NCI-H2081 (cell line): ENCODE results near the gene MLANA.

Experiments used
- DNase-seq, 2 experiments: peaks; one replicate each; lab custom pipeline; 2025; lab: John Stamatoyannopoulos, UW

Gene MLANA

DNA sequence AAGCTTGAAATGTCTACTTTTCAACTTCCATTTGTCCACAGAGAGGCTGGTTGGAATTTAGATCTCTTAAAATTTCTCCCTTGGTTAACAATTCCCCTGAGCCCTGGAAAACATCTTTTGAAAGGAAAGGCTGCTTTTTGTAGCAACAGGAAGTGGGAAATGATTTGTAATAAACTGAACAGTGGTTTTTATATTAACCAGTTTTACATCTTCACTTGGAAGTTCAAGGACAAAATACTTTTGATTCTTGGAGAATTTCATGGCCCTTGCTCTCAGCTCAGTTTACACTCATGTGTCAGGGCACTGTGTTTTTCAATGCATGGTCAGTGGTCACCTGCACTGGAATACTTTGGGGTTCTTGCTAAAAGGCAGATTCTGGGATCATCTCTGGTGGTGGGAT lies 9.9 kb downstream of the MLANA start:
- DNase-seq: no peak

DNA sequence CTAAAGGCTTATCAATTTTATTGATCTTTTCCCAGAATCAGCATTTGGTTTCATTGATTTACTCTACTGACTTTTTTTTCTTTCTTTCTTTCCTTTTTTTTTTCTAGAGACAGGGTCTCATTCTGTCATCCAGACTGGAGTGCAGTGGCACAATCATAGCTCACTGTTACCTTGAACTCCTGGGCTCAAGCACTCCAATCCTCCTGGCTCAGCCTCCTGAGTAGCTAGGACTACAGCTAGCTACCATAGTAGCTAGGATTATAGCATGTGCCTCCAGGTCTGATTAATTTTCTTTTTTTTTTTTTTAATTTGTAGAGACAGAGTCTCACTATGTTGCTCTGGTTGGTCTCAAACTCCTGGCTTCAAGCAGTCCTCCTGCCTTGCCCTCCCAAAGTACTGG lies 11.7 kb downstream of the MLANA start:
- DNase-seq: no peak

DNA sequence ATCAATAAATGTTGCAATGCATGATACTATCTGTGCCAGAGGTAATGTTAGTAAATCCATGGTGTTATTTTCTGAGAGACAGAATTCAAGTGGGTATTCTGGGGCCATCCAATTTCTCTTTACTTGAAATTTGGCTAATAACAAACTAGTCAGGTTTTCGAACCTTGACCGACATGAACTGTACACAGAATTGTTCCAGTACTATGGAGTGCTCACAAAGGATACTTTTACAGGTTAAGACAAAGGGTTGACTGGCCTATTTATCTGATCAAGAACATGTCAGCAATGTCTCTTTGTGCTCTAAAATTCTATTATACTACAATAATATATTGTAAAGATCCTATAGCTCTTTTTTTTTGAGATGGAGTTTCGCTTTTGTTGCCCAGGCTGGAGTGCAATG lies 18.2 kb downstream of the MLANA start:
- no peak for DNase-seq

DNA sequence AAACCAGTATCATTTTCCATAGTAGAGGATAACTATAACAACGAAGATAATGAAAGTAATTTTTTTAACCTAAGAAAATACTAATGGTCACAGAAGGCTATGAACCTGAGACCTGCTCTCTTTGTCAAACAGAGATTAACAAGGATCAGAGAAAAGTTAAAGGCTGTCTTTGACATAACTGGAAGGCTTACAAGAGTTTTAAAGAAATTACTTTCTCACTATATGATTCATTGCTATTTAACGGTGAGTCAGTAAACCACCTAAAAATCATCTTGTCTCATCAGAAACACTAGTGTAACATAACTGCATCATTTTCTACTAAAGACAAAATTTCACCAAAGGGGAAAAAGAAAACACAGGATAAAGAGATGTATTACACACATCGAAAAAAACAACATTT lies 19.3 kb downstream of the MLANA start:
- no peak for DNase-seq

DNA sequence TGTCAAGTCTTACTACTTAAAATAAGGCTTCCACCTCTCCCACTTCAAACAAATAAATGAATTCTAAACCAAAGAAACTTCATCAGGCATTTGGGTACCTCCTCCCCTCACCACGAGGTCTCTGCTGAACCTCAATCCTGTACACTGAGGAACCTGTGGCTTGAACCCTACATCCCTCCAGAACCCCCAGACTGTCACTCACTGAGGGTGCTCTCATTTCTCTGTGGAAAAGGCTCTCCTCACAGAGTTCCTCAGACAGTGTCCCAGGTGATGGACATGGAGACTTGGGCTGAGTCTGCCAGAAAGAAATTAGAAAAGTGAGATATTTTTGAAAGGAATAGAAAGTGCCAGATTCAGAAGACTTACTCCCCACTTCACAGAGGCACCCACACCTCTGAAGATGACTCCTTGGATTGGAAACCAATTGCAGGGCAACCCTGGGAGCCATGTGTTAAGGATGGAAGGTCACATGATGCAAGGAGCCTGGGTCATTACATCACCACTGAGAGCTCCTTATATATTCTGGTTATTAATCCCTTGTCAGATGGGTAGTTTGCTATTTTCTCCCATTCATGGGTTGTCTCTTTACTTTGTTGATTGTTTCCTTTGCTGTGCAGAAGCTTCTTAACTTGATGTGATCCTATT lies 19.8 kb downstream of the MLANA start:
- no peak for DNase-seq

DNA sequence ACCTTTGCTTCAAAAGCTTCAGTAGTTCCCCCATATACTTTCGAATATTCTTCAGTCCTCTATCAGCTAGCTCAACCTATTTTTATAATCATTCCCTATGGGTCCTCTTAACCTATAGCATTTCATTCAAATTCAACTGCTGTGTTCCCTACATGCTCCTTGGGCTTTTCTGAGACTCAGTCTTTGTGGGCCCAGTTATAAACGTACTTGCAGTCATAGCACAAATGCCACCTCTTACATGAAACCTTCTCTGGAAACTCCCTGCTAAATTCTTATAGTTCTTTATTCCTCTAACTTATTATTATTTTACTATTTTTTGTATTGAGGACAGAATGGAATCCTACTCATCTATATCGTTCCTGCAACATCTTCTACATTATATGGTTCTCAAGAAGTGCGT lies 24.7 kb downstream of the MLANA start:
- no peak for DNase-seq

DNA sequence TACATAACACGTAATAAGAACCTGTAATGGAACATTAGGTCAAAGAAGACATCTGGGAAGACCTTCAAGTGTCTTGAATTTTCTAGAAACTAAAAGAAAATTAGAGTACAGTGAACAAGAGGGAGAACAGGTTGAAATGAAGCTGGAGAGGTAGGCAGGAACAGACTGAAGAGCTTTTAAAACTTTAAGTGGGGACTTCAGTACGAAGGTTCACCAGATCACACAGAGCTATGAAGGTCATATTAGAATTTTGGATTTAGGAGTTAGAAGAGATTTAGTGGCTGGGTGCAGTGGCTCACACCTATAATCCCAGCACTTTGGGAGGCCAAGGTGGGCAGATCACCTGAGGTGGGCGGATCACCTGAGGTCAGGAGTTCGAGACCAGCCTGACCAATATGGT lies 26.6 kb downstream of the MLANA start:
- DNase-seq: no peak

DNA sequence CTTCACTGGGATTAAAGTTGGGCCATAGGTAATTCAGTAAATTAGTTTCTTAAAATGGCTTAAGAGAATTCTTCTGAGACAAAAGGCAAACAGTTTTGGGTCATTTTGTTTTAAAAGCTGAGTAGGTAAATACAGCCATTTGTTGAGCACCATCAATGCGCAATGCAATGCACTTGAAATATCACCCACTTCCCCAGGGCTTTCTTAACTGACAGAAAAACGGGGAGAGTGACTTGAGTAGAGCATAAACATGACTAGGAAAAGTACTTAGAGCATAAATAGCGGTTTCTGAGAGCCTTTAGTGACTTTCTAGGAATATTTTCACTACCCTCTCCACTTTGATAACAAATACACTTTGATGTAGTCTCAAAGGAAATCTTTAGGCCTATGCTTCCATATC lies 27.2 kb downstream of the MLANA start:
- DNase-seq: no peak

DNA sequence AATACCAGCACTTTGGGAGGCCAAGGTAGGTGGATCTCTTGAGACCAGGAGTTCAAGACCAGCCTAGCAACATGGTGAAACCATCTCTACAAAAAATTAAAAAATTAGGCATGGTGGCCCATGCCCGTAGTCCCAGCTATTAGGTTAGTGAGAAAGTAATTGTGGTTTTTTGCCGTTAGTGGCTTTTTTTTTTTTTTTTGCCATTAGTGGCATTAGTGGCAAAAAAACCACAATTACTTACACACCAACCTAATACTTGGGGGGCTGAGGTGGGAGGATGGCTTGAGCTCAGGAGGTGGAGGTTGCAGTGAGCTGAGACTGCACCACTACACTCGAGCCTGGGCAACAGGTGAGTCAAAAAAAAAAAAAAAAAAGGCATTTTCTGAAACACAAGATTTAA lies 27.8 kb downstream of the MLANA start:
- no peak for DNase-seq

DNA sequence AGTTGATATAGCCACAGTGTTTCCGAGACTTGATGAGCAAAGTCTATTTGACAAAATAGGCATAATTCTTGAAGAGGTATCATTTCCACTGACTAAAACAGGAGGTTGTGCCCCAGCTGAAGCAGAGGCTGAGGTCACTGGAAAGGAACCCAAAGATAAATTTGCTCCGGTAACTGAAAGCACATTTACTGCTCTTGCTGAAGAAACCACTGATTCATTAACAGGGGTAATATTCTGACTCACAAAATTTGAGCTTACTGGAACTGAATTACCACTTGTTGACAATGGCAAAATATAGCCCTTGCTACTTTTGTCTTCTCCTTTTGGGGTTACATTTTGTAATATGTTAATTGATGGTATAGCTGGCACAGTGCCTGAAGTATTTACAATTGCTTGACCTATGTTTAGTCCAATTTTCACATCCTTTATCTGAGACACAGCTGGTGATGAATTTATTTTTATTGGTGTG lies 30.2 kb downstream of the MLANA start:
- no peak for DNase-seq

DNA sequence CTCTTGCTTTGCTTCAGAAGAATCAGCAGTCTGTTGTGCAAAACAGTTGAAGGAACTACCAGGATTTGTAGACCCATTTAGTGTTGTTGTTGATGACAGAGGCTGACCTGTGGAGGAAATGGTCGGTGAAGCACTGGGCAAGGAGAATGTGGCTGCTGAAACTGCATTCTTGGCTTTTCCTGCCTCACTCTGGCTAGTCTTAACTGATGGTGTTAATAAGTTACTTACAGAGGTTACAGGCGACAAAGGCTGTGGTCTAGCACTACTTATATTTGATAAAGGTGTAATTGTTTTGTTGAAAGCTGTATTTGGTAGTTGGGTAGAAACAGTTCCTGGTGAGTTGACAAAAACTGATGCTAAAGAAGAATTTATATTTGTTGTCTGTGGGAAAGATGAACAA lies 31.5 kb downstream of the MLANA start:
- no peak for DNase-seq

DNA sequence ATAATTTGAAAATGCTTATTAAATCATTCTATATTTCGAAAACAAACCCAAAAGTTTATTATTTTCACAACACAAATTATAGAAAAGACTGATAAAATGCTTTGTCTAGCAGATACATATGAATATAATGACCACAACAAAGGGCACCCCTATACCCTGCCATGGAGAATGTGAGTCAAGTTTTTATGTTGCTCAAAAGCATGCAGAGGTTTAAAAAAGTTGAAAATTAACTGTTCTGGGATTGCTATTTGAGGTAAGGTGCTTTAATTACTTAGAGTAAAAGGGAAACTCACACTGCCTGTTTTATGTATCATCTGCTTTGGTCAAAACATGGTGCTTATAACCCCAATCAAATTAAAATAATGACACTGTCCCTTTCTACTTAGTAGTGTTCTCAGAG lies 41.0 kb downstream of the MLANA start:
- no peak for DNase-seq

DNA sequence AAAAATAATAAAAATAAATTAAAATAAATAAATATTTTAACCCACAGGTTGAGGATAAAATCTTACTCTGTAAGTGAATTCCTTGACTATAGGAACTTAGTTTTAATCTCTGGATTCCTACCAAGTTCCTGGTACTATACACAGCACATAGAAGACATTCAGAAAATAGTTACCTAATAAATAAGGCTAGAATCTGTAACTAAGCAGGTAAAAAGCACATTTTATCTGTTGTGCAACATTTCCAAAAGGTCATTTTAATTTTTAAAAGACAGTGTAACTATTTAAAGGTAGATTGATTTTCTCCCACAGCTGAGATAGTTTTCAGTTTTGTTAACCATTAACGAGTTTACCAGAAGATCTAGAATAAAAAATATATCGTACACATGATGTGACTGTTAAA lies 47.8 kb downstream of the MLANA start:
- DNase-seq: no peak

DNA sequence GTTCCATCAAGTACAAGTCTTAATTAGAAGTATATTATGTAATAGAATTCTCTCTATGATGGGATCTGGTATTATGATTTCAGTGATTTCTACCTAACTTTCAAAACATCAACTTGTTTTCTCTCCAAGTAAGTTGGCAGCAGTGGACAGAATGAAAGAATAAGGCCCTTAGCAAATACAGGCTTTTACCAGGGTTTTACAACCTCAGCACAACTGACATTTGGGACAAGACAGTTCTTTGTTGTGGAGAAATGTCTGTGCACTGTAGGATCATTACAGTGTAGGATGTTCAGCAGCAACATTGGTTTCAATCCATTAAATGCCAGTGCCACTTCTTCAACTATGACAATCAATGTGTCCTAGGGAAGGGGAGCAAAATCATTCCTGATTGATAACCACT lies 48.8 kb downstream of the MLANA start:
- DNase-seq: no peak

DNA sequence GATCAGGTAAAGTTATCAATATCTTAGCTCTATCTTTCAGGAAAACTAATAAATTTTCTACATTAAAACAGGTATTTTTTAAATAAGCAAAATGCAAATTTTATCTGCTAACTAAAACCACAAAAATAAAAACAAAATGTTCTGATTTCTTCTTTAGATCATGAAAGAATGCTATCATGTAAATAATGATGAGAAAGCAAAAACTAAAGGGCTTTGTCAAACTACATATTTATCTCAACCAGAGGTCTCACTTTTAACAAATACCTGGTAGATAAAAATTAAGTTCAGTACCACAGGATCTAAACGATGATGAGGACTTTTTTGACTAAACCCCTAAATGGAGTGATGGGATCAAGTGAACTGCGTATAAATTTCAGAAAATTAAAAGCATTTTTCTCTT lies 50.5 kb downstream of the MLANA start:
- DNase-seq: no peak

DNA sequence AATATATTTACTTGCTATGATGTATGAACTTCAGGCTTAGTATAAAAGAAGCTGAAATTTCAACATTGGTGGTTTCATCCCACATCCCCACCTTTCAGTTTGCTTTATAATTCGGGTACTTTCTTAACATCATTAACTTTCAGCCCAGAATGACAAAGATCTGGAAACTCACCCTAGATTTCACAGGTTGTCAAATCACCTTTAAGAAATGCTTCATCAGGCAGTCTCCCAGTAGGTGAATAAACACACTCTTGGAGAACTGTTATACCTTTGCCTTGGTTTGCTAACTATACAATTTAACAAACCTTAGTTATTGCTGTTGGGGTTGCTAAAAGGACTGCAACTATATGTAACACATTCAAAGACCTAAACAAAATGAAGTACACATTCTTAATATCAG lies 54.4 kb downstream of the MLANA start:
- no peak for DNase-seq

DNA sequence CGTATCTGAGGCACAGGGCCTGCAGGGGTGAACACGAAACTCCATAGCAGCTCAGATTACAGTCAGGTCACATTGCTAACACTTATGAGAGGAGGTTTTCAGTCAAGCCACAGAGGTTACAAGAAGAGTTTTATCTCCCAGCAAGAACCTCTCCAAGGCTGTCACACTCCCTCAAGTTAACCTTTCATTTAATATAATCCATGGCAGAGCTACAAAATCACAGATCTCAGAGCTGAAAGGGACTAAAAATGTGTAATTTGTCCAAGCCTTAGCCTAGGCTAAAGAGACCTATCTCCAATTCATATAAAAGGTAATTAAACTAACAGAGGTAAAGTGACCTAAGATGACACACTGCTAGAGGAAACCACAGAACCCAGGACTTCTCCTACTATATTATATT lies 57.2 kb downstream of the MLANA start:
- DNase-seq: no peak

DNA sequence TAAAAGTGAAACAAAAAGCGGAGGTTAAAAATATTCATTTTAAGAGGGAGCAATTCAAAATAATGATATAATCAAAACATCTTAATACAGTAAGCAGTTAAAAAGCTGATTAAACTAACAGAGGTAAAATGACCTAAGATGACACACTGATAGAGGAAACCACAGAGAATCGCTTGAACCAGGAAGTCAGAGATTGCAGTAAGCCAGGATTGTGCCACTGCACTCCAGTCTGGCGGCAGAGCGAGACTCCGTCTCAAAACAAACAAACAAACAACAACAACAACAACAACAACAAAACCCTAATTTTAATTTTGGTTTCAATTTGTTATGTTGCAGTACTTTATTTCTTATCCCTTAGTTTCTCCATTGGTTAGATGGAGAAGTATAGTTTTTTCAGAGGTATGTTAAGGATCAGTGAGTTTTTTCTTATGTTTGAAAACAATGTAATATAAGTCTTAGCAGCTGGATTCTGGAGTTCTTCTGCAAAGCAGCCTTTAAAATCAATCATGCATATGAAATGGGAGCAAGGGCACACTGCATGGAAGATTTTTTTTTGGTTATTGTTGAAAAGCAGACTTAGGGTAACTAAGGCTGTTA lies 58.5 kb downstream of the MLANA start:
- DNase-seq: no peak

DNA sequence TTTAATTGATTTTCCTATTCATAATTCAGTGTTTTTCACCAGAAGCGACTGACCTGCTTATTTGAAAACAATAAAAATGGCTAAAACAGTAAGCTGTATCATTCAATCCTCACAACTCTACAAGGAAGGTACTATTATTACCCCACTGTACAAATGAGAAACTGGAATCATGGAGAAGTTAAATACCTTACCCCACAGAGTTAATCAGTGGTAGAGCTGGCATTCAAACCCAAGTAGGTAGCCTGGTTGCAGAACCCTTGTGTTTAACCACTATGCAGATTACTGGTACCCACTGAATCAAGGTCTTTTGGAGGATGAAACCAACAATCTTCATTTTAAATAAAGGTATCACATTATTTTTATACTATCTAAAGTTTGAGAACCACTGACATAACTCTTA lies 59.6 kb downstream of the MLANA start:
- DNase-seq: no peak

DNA sequence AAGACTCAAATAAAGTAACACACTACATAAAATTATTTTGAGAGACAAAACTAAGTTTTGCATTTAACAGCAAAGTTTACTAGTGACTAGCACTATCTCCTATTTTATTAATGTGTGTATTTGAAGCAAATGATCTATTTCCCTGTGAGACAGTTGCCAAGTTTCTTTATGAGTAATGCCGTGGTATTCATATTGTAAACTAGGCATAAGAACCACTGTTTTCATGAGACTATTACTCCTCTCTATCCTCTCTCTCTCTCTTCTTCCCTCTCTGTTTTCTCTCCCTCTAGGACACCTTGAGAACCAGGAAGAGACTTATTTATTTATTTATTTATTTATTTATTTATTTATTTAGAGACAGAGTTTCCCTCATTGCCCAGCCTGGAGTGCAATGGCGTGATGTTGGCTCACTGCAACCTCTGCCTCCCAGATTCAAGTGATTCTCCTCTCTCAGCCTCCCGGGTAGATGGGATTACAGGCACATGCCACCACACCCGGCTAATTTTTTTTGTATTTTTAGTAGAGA lies 61.1 kb downstream of the MLANA start:
- no peak for DNase-seq

DNA sequence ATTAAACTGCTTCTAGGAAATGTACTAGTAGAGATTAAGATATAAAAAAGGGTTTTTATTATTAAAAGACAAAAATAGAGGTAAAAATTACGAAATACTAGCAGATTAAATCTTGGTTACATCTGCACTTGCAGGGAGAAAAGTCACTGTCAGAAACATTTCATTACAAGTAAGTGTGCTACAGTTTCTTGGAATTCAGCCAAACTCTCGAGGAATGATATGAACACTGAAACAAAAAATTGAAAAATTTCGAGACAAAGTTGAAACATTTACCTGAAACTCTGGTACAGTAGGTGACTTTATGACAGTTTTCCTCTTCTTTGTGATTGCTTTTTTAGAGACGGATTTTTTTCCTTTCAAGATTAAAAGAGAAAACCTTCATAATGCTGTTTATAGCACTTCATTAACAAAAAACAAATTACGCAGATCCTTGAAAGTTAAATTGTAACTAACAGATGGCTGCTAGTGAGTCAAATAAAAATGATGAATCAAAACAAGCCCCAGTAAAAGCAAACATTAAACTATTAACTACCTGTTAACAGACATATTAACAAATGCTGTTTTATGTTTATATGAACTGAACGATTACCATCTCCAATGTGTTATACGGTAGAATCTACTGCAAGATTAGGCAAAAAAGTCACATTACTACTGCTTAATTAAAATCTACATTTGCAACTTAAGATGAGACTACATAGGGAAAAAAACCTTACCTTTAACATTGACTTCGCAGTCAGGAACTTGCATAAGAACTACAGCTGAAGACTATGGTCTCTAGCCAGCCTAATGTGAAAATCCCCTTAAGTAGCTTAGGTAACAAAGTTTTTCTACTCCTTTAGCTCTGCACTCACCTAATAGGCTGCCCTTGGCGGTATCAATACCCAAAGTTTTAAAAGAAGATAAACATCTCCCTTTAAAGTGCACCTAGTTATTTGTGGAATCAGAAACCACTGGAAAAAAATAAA lies 63.3 kb downstream of the MLANA start:
- no peak for DNase-seq

DNA sequence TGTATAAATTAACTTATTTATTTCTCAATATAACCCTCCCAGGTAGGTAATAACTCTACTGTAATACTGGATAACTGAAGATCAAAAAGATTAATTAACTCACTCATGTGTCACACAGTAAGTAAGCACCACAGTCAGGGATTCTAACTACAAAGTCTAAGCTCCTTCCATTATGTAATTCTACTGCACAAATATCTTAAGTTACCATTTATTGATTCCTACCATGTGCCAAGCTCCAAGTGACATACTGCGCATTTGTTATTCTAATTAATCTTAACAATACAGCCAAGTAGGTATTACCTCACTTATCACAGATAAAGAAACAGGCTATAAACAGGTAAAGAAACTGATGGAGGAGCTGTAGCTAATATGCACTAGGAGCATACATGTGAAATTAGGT lies 66.5 kb downstream of the MLANA start:
- no peak for DNase-seq

DNA sequence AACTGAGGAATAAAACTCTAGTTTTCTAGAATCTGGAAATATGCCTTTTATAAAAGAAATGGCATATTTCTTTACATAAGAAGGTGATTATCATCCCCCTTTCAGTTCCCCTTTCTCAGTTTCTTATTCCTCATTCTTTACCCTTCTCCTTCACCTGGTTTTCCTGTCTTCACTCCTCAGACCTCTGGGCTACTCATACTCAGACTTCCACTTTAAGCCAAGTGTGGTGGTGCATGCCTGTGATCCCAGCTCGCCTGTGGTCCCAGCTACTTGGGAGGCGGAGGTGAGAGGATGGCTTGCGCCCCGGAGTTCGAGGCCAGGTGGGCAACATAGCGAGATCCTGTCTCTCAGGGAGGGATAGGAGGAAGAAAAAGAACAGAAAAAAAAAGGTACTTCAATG lies 67.6 kb downstream of the MLANA start:
- DNase-seq: no peak
